GM12878 (cell line): ENCODE measurements around the gene DNAH1. TPM values are rescaled to one million over a fixed set of nuclear protein-coding genes. Genes with fewer than 3 reads are reported as not detected.

Source experiments
- ATAC-seq: fragments of 200-7000 bp; cut with Tn5 transposase; 3 replicates; pipeline ENCODE4 v1.9.1; 2020; ENCODE audit warnings: mild to moderate bottlenecking, moderate library complexity
- BruUV-seq: library from RNA; stranded (reverse); fragments of 400-500 nt; replicated peaks from 2 replicates; lab custom pipeline; 2021; lab: Mats Ljungman, UMichigan
- CTCF ChIA-PET: fragments of 300-600 bp; sonication (Branson Sonifier 250); formaldehyde crosslinking; extraction: SDS; loops from one replicate; lab custom pipeline; 2021; ENCODE audit warnings: inconsistent platforms; lab: Yijun Ruan, JAX
- POLR2A ChIA-PET: fragments of 350-600 bp; formaldehyde crosslinking; extraction: SDS; loops from one replicate; lab custom pipeline; 2021; ENCODE audit warnings: inconsistent platforms; lab: Charles Lee
- RAD21 ChIA-PET: fragments of 300-600 bp; sonication (Branson Sonifier 250); formaldehyde crosslinking; loops from one replicate; lab custom pipeline; 2023; ENCODE audit warnings: antibody characterized with exemption; ENCODE audit not compliant: unreplicated experiment; lab: Charles Lee
- SMC1A ChIA-PET: fragments of 300-600 bp; sonication (Branson Sonifier 250); formaldehyde crosslinking; loops from one replicate; lab custom pipeline; 2023; ENCODE audit not compliant: unreplicated experiment, uncharacterized antibody; lab: Charles Lee
- DNase-seq: peaks from one replicate; pipeline ENCODE4 v3.0.0-alpha.2; 2011; ENCODE audit warnings: low read depth, low spot score
- FAIRE-seq: peaks from 3 replicates; lab custom pipeline; 2011; peaks lifted over from hg19 to GRCh38; lab: Jason Lieb, UNC
- H2AFZ ChIP-seq: 2 replicates; pipeline ENCODE4 v1.6.0; 2011; ENCODE audit warnings: low read depth, low read length, control low read depth; ENCODE audit not compliant: control insufficient read depth
- H3K27ac ChIP-seq: 2 replicates; pipeline ENCODE4 v1.5.1; 2011; ENCODE audit warnings: control low read depth; ENCODE audit not compliant: control insufficient read depth, insufficient read depth
- H3K27me3 ChIP-seq, 2 experiments: replicated peaks in 1 of 2; 2 replicates each; pipeline versions ENCODE4 v1.6.0 to v1.6.1; 2011; ENCODE audit warnings: low read length in 1 of 2; ENCODE audit not compliant: control insufficient read depth in 2 of 2, insufficient read depth in 2 of 2
- H3K36me3 ChIP-seq, 2 experiments: 2 replicates each; pipeline ENCODE4 v1.5.1; 2011; ENCODE audit warnings: low read length in 1 of 2; ENCODE audit not compliant: control insufficient read depth in 2 of 2, insufficient read depth in 2 of 2
- H3K4me1 ChIP-seq: 2 replicates; pipeline ENCODE4 v1.6.1; 2011; ENCODE audit warnings: mild to moderate bottlenecking, low read length, moderate library complexity, mixed read lengths; ENCODE audit not compliant: control insufficient read depth, insufficient read depth
- H3K4me2 ChIP-seq: 2 replicates; pipeline ENCODE4 v1.6.0; 2011; ENCODE audit warnings: control low read depth; ENCODE audit not compliant: control insufficient read depth, insufficient read depth
- H3K4me3 ChIP-seq: fragments of 200-600 bp; sonication (generic); 2 replicates; pipeline ENCODE4 v1.5.1; 2016
- H3K79me2 ChIP-seq: 2 replicates; pipeline ENCODE4 v1.6.0; 2011; ENCODE audit warnings: low read length; ENCODE audit not compliant: control insufficient read depth, insufficient read depth
- H3K9ac ChIP-seq: 2 replicates; pipeline ENCODE4 v1.8.0; 2011; ENCODE audit warnings: low read length, control low read depth, mixed read lengths; ENCODE audit not compliant: control insufficient read depth, insufficient read depth
- H3K9me3 ChIP-seq: replicated peaks from 3 replicates; pipeline ENCODE4 v1.5.1; 2011; ENCODE audit warnings: mild to moderate bottlenecking, low read length; ENCODE audit not compliant: control insufficient read depth, insufficient read depth
- H4K20me1 ChIP-seq: 2 replicates; pipeline ENCODE4 v1.6.0; 2011; ENCODE audit not compliant: control insufficient read depth, insufficient read depth
- BCL3 ChIP-seq: IDR thresholded peaks from 2 replicates; pipeline ENCODE4 v1.6.1; 2011; ENCODE audit warnings: borderline replicate concordance, low read depth, mild to moderate bottlenecking, moderate library complexity, low read length; ENCODE audit not compliant: insufficient read depth, poor library complexity, severe bottlenecking
- BMI1 ChIP-seq: fragments of 450-650 bp; IDR thresholded peaks from 2 replicates; pipeline ENCODE4 v1.6.1; 2016; ENCODE audit warnings: mild to moderate bottlenecking, moderate library complexity, borderline replicate concordance
- CHD4 ChIP-seq: fragments of 200-600 bp; sonication (generic); IDR thresholded peaks from 2 replicates; pipeline ENCODE4 v1.6.1; 2016; ENCODE audit warnings: mild to moderate bottlenecking
- RELB ChIP-seq: fragments of 450-650 bp; IDR thresholded peaks from 2 replicates; pipeline ENCODE4 v1.6.1; 2017; ENCODE audit warnings: low read depth, mild to moderate bottlenecking, moderate library complexity
- WGBS: methylation state at CpG from one replicate; pipeline ENCODE4 v1.1.6; 2016; ENCODE audit warnings: low lambda C conversion rate; ENCODE audit not compliant: insufficient replicate concordance, insufficient coverage; ENCODE audit errors: missing lambda C conversion rate; 5-methylcytosine and 5-hydroxymethylcytosine counted together
- in situ Hi-C: fragments of 300-500 bp; cut with MboI; formaldehyde crosslinking; loops from 9 replicates; pipeline ENCODE4 v1.14.3; 2018; ENCODE audit warnings: mixed read lengths
- intact Hi-C: fragments of 100-400 bp; cut with micrococcal nuclease; formaldehyde crosslinking; loops from one replicate; pipeline ENCODE4 v1.14.2; 2022; ENCODE audit not compliant: unreplicated experiment
- polyA plus RNA-seq, 11 experiments: library from polyadenylated mRNA; depleted of rRNA in 4 of 11; unstranded in 6 of 11; stranded (reverse) in 5 of 11; fragments of >200 nt; fragmentation: Nextera tagmentation in 4 of 11; fragmentation: Illumina TruSeq in 1 of 11; extraction: Ambion mirVana in 4 of 11; extraction: Trizol in 1 of 11; gene quantifications; 1 replicate in 1 of 11; 2 replicates in 10 of 11; pipeline versions ENCODE4 v1.2.1 to v1.2.3, GENCODE V29; 2011 to 2016; ENCODE audit warnings: inconsistent platforms in 2 of 11, missing spikeins in 2 of 11, low read depth in 1 of 11
- total RNA-seq, 4 experiments: library from RNA; depleted of rRNA in 3 of 4; stranded (reverse); fragments of >200 nt in 3 of 4; fragmentation: Illumina TruSeq in 1 of 4; extraction: Trizol in 1 of 4; gene quantifications; 2 replicates each; pipeline versions ENCODE4 v1.2.1 to v1.2.3, GENCODE V29; 2013 to 2021
- TF ChIP-seq, protein P1 (sequence below): fragments of 450-650 bp; IDR thresholded peaks from 2 replicates; pipeline ENCODE4 v1.6.1; 2014; ENCODE audit warnings: mild to moderate bottlenecking

Gene DNAH1
- total and polyA plus RNA-seq, 10 of the 15 experiments (the other 5 are each of a cell fraction or from before 2014, with no cell fraction given): 0.31 to 5.8 (median 2.7) TPM

DNA sequence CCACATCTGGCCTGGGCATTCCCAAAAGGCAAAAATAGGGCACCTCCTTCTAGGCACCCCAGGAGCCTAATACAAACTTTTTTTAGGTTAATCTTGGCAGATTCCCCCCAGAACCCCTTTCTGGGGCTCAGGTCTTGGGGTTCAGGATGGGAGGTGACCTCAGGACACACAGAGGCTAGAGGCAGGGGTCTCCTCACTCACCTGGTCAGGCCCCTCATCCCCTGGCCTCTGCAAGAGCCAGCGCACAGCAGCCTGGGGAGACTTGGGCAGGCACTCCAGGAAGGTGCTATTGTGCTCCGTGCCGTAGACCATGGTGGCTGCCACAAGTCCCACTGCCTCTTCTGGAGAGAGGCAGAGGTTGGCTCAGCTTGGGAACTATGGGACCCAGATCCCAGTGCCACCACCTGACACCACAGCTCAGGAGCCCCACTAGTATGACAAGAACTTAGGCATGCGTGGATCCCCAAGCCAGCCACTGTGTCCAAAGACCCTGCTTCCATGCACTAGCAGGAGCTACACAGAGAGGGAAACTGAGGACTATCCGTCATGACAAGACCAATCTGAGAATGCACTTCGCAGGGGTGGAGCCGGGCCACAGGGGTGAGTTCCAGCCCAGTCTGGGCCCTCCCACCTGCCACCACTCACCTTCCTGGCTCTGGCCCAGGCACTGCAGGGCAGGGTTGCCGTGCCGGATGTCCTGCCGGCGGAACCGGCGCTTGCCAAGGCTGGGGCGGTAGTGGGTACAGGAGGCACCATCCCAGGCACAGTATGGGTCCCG lies 121.4 kb downstream of the DNAH1 start:
- Histone ChIP-seq H4K20me1 (no peaks in the 10 kb centered on the region), H3K4me1 (no peaks in the 10 kb centered on the region), H3K36me3 (no peaks in the 10 kb centered on the region), H3K9ac (no peak overlapping the region), H3K4me2 (no peak overlapping the region), H3K4me3 (no peak overlapping the region), H3K9me3 (no peaks in the 10 kb centered on the region), H3K27ac (no peak overlapping the region), H3K27me3 (no peaks in the 10 kb centered on the region), H3K79me2 (no peaks in the 10 kb centered on the region), H2AFZ (no peak overlapping the region)
- intact Hi-C loops (no loop called here), in situ Hi-C loops (no loop called here)
- no peak for TF ChIP-seq BMI1
- TF ChIP-seq RELB: no peak
- POLR2A ChIA-PET: no interaction called here
- ATAC-seq: no peak
- CTCF ChIA-PET: no interaction called here
- WGBS: 58% methylated on average over 15 of the region's 15 CpGs
- no TSS peak for BruUV-seq
- SMC1A ChIA-PET: interaction anchor here (1.1 kb wide), 1 partner anchor 8 kb away, joined by 3 read pairs; no protein-coding TSS in a partner anchor
- no peak for FAIRE-seq
- DNase-seq: no peak
- RAD21 ChIA-PET: no interaction called here

- Histone ChIP-seq H3K4me1 (no peaks in the 10 kb centered on the region), H3K4me2 (no peak overlapping the region), H3K36me3 (no peaks in the 10 kb centered on the region), H3K9me3 (no peaks in the 10 kb centered on the region), H2AFZ (no peak overlapping the region), H3K79me2 (no peaks in the 10 kb centered on the region), H3K27me3 (no peaks in the 10 kb centered on the region), H3K27ac (no peak overlapping the region), H3K4me3 (no peak overlapping the region), H3K9ac (no peak overlapping the region), H4K20me1 (no peaks in the 10 kb centered on the region)
- no TSS peak for BruUV-seq
- ChIA-PET SMC1A (interaction anchor here (1.1 kb wide), 1 partner anchor 8 kb away, joined by 3 read pairs; no protein-coding TSS in a partner anchor), RAD21 (no interaction called here), POLR2A (no interaction called here), CTCF (no interaction called here)
- no peak for DNase-seq
- ATAC-seq: no peak
- in situ Hi-C loops (no loop called here), intact Hi-C loops (no loop called here)
- FAIRE-seq: no peak
- WGBS: 56% methylated on average over 6 of the region's 6 CpGs
- TF ChIP-seq, protein P1, sequence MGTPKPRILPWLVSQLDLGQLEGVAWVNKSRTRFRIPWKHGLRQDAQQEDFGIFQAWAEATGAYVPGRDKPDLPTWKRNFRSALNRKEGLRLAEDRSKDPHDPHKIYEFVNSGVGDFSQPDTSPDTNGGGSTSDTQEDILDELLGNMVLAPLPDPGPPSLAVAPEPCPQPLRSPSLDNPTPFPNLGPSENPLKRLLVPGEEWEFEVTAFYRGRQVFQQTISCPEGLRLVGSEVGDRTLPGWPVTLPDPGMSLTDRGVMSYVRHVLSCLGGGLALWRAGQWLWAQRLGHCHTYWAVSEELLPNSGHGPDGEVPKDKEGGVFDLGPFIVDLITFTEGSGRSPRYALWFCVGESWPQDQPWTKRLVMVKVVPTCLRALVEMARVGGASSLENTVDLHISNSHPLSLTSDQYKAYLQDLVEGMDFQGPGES: no peak
- TF ChIP-seq BCL3 (no peak), RELB (no peak), CHD4 (no peak)
These were observed 121.9 kb downstream of the DNAH1 start for GRCh38 chr3:52438104-52438376.
